ENCODE results near the gene HEMK1. TPM values are rescaled to one million over a fixed set of nuclear protein-coding genes. Genes with fewer than 3 reads are reported as not detected.

Gene HEMK1
- total RNA-seq, 1 experiment from 2014 or later, result 12.5 TPM

DNA sequence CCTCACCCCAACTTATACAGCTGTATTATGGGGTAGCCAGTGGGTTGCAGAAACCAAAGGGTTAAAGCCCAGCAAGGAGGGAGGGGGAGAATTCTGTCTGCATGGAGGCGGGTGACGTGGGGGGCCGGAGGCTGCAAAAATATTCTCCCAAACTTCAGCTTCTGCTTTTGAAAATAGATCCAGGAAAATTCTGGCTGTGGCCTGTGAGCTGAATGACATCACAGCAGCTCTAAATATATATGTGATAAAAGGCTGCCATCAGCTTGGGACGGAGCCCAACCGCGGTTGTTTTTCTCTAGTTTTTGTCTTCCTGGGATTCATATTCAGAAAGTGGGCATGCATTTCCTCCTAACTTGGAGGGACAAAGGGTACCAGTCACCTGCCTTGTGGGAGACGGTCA, 75.2 kb downstream of the HEMK1 start:
- no peak overlapping the region for H4K91ac ChIP-seq (ENCODE audit: insufficient read length, low read depth, low read length)
- H3K23ac ChIP-seq (ENCODE audit: insufficient read length, low read depth, low read length), result no peak overlapping the region
- no peak overlapping the region for H3K18ac ChIP-seq (ENCODE audit: insufficient read length, low read depth, low read length)
- Mint-ChIP-seq H3K4me3 (no peak overlapping the region), H3K27ac (no peak overlapping the region), H3K27me3 (ENCODE audit: low read depth) (no peaks in the 10 kb centered on the region), H3K36me3 (ENCODE audit: insufficient read depth in 1 of 3, low read depth in 3 of 3) (peaks cover 10 to 37% (median 31%) of the 10 kb centered on the region in 3 experiments; a peak in 6 of 7 replicates), H3K9me3 (no peaks in the 10 kb centered on the region), H3K4me1 (peaks cover 24 to 26% of the 10 kb centered on the region in 2 experiments)
- no peak overlapping the region for H2BK20ac ChIP-seq (ENCODE audit: low read depth, low read length, poor library complexity, severe bottlenecking)
- H2BK15ac ChIP-seq (ENCODE audit: low read depth, low read length), result no peak overlapping the region
- H3K4ac ChIP-seq (ENCODE audit: low read depth, low read length), result no peak overlapping the region
- H3T11ph ChIP-seq (ENCODE audit: low read length), result no peak overlapping the region
- no peak overlapping the region for H2AFZ ChIP-seq (ENCODE audit: low read length)
- no peaks in the 10 kb centered on the region for H3K23me2 ChIP-seq (ENCODE audit: insufficient read length, low read depth, low read length, poor library complexity, severe bottlenecking)
- H3K14ac ChIP-seq (ENCODE audit: insufficient read depth, low read length), result no peak overlapping the region
- no CpG with 5 or more reads among the region's 7 CpGs for WGBS (ENCODE audit: extremely low coverage, insufficient read length, low lambda C conversion rate)
- TF ChIP-seq, protein P1, sequence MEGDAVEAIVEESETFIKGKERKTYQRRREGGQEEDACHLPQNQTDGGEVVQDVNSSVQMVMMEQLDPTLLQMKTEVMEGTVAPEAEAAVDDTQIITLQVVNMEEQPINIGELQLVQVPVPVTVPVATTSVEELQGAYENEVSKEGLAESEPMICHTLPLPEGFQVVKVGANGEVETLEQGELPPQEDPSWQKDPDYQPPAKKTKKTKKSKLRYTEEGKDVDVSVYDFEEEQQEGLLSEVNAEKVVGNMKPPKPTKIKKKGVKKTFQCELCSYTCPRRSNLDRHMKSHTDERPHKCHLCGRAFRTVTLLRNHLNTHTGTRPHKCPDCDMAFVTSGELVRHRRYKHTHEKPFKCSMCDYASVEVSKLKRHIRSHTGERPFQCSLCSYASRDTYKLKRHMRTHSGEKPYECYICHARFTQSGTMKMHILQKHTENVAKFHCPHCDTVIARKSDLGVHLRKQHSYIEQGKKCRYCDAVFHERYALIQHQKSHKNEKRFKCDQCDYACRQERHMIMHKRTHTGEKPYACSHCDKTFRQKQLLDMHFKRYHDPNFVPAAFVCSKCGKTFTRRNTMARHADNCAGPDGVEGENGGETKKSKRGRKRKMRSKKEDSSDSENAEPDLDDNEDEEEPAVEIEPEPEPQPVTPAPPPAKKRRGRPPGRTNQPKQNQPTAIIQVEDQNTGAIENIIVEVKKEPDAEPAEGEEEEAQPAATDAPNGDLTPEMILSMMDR (conservative IDR thresholded peaks at IDR 0.05), result no peak
- H2BK12ac ChIP-seq (ENCODE audit: insufficient read length, low read depth, low read length), result no peak overlapping the region
- H3K9ac ChIP-seq (ENCODE audit: extremely low read depth, insufficient read length, low read length), result no peak overlapping the region
- H3K79me1 ChIP-seq (ENCODE audit: insufficient read depth, low read depth, low read length, poor library complexity, severe bottlenecking), result no peaks in the 10 kb centered on the region
- H3K4me1 ChIP-seq (ENCODE audit: insufficient read depth, low read length), result no peaks in the 10 kb centered on the region
- H3K9me3 ChIP-seq (ENCODE audit: control insufficient read depth, low read depth, low read length), result no peaks in the 10 kb centered on the region
- no peak overlapping the region for H4K8ac ChIP-seq (replicated peaks; ENCODE audit: insufficient read length, low read depth, low read length)
- H4K20me1 ChIP-seq (ENCODE audit: control insufficient read depth, insufficient read depth, insufficient read length), result no peaks in the 10 kb centered on the region
- no peak overlapping the region for H3K4me2 ChIP-seq (ENCODE audit: insufficient read depth, insufficient read length, low read length)
- no peaks in the 10 kb centered on the region for H3K79me2 ChIP-seq (ENCODE audit: insufficient read depth, low read length)
- no peak for DNase-seq
- H2AK5ac ChIP-seq (ENCODE audit: insufficient read length, low read length), result no peak overlapping the region
- H2BK120ac ChIP-seq (ENCODE audit: low read depth, low read length, poor library complexity, severe bottlenecking), result no peak overlapping the region
- H3K27me3 ChIP-seq (ENCODE audit: insufficient read depth, low read length), result no peaks in the 10 kb centered on the region
- no peak overlapping the region for H3K27ac ChIP-seq (ENCODE audit: insufficient read length, low read depth, low read length)
- no peak overlapping the region for H2BK5ac ChIP-seq (ENCODE audit: insufficient read length, low read length)
- H4K5ac ChIP-seq (ENCODE audit: insufficient read length, low read depth, low read length), result no peak overlapping the region
- H3K56ac ChIP-seq (ENCODE audit: insufficient read length, low read depth, low read length), result no peak overlapping the region

All from H9 (cell line).